Cardiac fibroblast (primary cell): Measurements from ENCODE around the gene FITM2.
"Not testable (repeated sequence)": the region's sequence is repeated elsewhere in the genome, so short reads cannot be mapped to it uniquely, and the experiment has no call there.

Experiments
- DNase-seq, 2 donors: peaks; one replicate each; pipeline versions ENCODE4 v3.0.0 to v3.0.0-alpha.2; 2010; ENCODE audit warnings: low read depth in 2 of 2
- H3K4me3 ChIP-seq, 2 donors: replicated peaks in 1 of 2; 1 replicate in 1 of 2; 2 replicates in 1 of 2; pipeline ENCODE4 v1.5.1; 2011; ENCODE audit warnings: low read depth in 2 of 2, low read length in 2 of 2, mild to moderate bottlenecking in 2 of 2, moderate library complexity in 1 of 2
- TF ChIP-seq, protein P1 (sequence below): IDR thresholded peaks from one replicate; pipeline ENCODE4 v1.5.1; 2011; ENCODE audit warnings: low read depth, mild to moderate bottlenecking, low read length, inconsistent platforms

The FITM2 gene

DNA sequence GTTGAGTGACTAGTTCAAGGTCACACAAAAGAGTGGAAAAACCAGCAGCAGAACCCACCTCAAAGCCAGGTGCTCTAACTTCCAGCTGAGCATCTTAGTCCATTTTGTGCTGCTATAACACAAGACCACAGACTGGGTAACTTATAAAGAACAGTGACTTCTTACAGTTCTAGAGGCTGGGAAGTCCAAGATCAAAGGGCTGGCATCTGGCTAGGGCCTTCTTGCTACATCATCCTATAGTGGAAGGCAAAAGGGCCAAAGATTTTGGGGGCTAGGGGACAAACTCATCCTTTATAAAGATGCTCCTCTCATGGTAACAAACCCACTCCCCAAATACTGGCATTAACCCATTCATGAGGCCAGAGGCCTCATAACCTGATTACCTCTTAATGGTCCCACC is 9.7 kb downstream of the FITM2 start:
- no peak for DNase-seq
- H3K4me3 ChIP-seq: no peak overlapping the region
- TF ChIP-seq, protein P1, sequence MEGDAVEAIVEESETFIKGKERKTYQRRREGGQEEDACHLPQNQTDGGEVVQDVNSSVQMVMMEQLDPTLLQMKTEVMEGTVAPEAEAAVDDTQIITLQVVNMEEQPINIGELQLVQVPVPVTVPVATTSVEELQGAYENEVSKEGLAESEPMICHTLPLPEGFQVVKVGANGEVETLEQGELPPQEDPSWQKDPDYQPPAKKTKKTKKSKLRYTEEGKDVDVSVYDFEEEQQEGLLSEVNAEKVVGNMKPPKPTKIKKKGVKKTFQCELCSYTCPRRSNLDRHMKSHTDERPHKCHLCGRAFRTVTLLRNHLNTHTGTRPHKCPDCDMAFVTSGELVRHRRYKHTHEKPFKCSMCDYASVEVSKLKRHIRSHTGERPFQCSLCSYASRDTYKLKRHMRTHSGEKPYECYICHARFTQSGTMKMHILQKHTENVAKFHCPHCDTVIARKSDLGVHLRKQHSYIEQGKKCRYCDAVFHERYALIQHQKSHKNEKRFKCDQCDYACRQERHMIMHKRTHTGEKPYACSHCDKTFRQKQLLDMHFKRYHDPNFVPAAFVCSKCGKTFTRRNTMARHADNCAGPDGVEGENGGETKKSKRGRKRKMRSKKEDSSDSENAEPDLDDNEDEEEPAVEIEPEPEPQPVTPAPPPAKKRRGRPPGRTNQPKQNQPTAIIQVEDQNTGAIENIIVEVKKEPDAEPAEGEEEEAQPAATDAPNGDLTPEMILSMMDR: no peak

DNA sequence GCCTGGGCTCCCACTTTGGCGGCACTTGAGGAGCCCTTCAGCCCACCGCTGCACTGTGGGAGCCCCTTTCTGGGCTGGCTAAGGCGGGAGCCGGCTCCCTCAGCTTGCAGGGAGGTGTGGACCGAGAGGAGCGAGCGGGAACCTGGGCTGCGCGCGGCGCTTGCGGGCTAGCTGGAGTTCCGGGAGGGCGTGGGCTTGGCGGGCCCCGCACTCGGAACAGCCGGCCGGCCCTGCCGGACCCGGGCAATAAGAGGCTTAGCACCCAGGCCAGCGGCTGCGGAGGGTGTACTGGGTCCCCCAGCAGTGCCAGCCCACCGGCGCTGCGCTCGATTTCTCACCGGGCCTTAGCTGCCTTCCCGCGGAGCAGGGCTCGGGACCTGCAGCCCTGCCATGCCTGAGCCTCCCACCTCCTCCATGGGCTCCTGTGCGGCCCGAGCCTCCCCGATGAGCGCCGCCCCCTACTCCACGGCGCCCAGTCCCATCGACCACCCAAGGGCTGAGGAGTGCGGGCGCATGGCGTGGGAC is 11.9 kb downstream of the FITM2 start:
- not testable (repeated sequence) for H3K4me3 ChIP-seq, DNase-seq

DNA sequence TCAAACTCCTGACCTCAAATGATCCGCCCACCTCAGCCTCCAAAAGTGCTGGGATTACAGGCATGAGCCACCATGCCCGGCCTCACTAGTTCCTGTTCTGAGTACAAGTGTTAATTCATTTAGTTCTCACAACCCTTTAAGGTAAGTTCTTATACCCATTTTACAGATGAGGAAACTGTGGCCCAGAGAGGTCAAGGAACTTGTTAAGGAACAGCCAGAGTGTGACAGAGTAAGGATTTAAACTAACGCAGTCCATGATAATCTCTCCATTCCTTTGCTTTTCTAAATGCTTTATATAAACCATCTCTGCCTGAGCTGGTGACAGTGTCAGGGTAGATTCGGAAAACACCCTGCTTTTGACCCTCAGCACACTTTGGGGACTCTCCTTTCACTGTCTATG is 13.3 kb downstream of the FITM2 start:
- TF ChIP-seq, protein P1: no peak
- H3K4me3 ChIP-seq: no peak overlapping the region
- no peak for DNase-seq

DNA sequence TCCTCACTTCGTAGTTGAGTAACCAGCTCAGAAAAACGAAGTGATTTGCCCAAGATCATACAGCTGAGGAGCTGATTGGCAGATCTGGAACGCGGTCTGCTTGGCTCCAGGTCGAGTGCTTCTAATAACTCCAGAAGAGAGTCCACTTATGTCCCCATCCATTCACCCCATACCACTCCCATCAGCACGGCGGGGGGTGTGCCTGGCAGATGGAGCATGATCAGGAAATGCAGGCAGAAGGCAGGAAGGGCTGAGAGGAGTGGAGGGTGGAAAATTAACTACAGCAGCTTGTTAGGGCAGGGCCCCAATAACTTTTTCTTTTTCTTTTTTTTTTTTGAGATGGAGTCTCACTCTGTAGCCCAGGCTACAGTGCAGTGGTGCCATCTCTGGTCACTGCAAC is 15.0 kb downstream of the FITM2 start:
- TF ChIP-seq, protein P1: no peak
- DNase-seq: no peak
- no peak overlapping the region for H3K4me3 ChIP-seq

- TF ChIP-seq, protein P1: no peak
- H3K4me3 ChIP-seq: no peak overlapping the region
- no peak for DNase-seq
Observed at GRCh38 chr20:44291754-44292153, 19.2 kb downstream of the FITM2 start.

- TF ChIP-seq, protein P1: peak; percentile 3
- no peak overlapping the region for H3K4me3 ChIP-seq
- DNase-seq: no peak
Observed at GRCh38 chr20:44288252-44288651, 22.8 kb downstream of the FITM2 start.

DNA sequence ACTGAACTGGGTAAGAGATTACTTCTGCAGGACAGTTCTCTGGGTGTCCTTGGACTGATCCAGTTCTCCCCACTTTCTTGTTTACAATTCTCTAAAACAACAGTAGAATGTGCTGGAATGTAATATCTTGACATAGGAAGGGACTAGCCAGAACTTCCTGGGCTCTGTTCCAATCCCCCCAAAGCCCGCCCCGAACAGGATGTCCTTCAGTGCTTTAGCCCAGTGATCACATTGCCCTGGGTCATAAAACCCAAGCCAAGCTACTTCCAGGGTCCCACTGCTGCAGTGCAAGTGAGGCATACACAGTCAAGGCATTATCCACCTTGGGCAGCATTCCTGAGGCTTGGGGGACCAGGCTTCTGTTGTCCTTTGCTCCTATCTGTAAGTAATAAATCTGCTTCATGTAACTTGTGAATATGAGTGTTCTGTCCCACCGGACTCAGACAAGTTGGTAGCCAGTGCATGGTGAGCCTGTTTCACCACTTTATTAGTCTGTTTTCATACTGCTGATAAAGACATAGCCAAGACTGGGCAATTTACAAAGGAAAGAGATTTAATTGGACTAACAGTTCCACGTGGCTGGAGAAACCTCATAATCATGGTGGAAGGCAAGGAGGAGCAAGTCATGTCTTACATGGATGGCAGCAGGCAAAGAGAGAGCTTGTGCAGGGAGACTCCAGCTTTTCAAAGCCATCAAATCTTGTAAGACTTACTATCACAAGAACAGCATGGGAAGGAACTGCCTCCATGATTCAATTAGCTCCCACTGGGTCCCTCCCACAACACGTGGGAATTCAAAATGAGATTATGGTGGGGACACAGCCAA is 23.5 kb downstream of the FITM2 start:
- TF ChIP-seq, protein P1: no peak
- H3K4me3 ChIP-seq: no peak overlapping the region
- DNase-seq: peak; percentile 36 to 64
